AG09309 (cell line): Measurements from ENCODE around the gene MVP.

Experiments used
- DNase-seq: peaks from one replicate; pipeline ENCODE4 v3.0.0-alpha.2; 2010; ENCODE audit warnings: low read depth
- H3K4me3 ChIP-seq: 2 replicates; pipeline ENCODE4 v1.5.1; 2011; ENCODE audit warnings: mild to moderate bottlenecking, low read depth, low read length, moderate library complexity; ENCODE audit not compliant: control insufficient read depth
- TF ChIP-seq, protein P1 (sequence below): IDR thresholded peaks from 2 replicates; pipeline ENCODE4 v1.5.1; 2011; ENCODE audit warnings: mild to moderate bottlenecking, low read depth, low read length, inconsistent platforms; ENCODE audit not compliant: insufficient read depth, control insufficient read depth; ENCODE audit errors: missing control alignments

The MVP gene

DNA sequence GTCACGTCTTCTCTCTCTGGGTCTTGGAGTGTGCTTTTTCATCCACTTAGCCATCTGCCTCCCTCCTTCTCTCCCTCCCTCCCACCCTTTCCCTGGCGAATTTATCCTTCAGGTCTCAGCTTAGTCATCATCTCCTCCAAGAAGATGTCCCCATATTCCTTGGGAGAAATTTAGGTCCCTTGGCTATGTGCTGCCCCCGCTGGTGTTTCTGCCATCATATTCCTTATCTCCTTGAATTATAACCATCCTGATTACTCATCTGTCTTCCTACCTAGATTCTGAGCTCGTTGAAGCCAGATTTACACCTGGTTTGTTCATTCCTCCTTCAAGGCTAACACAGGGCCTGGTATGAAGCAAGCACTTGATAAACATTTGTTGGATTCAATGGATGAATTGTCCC lies 74.1 kb downstream of the MVP start:
- DNase-seq: no peak
- TF ChIP-seq, protein P1, sequence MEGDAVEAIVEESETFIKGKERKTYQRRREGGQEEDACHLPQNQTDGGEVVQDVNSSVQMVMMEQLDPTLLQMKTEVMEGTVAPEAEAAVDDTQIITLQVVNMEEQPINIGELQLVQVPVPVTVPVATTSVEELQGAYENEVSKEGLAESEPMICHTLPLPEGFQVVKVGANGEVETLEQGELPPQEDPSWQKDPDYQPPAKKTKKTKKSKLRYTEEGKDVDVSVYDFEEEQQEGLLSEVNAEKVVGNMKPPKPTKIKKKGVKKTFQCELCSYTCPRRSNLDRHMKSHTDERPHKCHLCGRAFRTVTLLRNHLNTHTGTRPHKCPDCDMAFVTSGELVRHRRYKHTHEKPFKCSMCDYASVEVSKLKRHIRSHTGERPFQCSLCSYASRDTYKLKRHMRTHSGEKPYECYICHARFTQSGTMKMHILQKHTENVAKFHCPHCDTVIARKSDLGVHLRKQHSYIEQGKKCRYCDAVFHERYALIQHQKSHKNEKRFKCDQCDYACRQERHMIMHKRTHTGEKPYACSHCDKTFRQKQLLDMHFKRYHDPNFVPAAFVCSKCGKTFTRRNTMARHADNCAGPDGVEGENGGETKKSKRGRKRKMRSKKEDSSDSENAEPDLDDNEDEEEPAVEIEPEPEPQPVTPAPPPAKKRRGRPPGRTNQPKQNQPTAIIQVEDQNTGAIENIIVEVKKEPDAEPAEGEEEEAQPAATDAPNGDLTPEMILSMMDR: no peak
- H3K4me3 ChIP-seq: no peak overlapping the region

DNA sequence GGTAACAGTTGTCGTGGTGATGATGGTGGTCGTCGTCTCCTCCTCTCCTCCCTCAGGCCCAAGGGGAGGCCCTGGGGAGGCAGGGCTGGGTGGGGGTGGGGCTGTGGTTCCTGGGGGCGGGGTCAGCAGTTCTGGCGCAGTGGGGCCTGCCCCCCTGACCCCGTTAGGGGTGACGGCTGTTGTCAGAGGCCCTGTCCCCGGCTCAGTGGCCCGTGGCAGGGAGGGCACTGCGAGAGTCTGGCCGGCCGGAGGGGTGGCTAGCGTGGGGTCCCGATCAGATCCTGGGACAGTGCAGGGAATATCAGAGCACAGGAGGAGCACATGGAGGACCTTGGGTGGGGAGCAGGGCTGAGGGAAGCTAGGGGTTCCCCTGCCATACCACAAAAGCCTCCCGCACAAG lies 76.6 kb downstream of the MVP start:
- H3K4me3 ChIP-seq: no peak overlapping the region
- no peak for DNase-seq
- TF ChIP-seq, protein P1: no peak

DNA sequence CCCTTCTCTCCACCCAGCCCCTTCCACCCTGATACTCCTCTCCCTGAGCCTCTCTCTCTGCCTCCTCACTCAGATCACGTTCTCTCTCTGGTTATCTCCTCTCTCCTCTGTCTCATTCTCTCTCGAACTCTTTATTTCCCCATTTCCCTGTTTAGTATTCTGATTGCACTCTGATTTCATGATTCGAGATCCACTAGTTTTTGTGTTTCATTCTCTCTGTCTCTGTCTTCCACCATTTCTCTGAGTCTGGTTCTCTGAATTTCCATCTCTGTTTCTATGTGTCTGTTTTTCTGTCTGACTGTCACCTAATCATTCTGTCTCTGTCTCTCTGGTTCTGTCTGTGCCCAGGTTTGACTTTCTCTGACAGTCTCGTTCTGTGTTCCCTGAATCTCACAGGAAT lies 77.1 kb downstream of the MVP start:
- no peak for DNase-seq
- TF ChIP-seq, protein P1: no peak
- H3K4me3 ChIP-seq: no peak overlapping the region
